GM23248 (cell line): Measurements from ENCODE around the gene CCDC146.

Experiments
- EZH2 ChIP-seq: fragments of 200-600 bp; sonication (generic); IDR thresholded peaks from 2 replicates; pipeline ENCODE4 v1.6.1; 2018; ENCODE audit warnings: antibody characterized with exemption, mild to moderate bottlenecking; ENCODE audit not compliant: insufficient read depth, poor library complexity, severe bottlenecking
- EZH2phosphoT487 ChIP-seq: fragments of 200-600 bp; sonication (generic); IDR thresholded peaks from 2 replicates; pipeline ENCODE4 v1.6.1; 2018; ENCODE audit warnings: antibody characterized with exemption, moderate library complexity, mild to moderate bottlenecking, low read depth; ENCODE audit not compliant: insufficient read depth

DNA sequence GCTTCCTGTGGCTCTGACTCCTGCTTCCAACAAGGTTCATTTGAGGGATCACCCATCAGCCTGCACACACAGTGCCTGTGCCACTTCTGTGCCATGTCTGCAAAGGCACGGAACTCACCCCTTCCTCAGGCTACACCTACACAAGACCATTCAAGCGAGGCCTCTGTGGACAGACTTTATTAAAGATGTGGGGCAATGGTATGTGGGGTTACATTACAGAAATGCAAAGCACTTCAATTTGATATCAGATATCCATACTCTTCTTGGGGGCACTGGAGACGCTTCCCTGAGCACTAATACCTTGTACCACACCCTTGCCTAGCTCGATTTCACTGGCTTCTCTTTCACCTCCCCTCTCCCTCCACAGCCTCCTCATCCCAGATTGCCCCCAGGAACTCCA is 161.6 kb downstream of the CCDC146 start:
- no peak for TF ChIP-seq EZH2
- TF ChIP-seq EZH2phosphoT487: no peak
